ENCODE results near the gene CTAGE9.
A peak's percentile ranks its signal among the peaks of the same experiment; 100 is the strongest.
"Not testable (repeated sequence)": the region's sequence is repeated elsewhere in the genome, so short reads cannot be mapped to it uniquely, and the experiment has no call there.

The CTAGE9 gene

DNA sequence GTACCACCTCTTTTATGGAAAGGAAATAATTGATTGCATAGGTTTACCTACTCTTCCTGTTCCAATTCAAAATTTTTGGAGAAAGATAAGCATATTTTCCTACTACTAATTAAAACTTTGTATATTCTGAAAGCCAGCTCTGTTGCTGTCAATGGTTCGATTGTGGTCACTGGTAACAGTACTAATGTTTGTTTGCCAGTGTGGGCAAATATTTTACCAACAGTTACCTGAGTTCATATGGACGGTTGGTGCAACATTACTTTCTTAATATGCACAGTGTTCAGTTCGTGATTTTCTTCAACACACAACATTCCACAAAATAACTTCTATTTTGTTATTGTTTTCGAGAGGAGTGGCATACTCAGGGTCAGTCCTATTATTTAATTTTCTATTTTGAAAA, 17.1 kb upstream of the CTAGE9 start:
- DNase-seq, result no peak

DNA sequence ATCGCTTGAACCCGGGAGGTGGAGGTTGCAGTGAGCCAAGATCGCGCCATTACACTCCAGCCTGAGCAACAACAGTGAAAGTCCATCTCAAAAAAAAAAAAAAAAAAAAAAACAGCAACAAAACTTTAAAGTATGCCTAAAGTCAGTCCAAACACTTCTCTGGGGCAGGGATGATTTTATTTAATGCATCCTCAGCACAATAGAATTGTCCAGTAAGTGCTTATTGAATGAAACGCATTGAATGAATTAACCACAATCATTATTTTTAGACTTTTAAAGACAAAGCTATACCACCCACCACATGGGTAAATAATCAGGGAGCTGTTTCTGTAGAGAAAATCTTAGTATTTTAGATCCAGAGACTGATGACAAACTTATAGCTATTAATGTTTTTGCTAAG, 16.6 kb upstream of the CTAGE9 start:
- DNase-seq, result no peak

DNA sequence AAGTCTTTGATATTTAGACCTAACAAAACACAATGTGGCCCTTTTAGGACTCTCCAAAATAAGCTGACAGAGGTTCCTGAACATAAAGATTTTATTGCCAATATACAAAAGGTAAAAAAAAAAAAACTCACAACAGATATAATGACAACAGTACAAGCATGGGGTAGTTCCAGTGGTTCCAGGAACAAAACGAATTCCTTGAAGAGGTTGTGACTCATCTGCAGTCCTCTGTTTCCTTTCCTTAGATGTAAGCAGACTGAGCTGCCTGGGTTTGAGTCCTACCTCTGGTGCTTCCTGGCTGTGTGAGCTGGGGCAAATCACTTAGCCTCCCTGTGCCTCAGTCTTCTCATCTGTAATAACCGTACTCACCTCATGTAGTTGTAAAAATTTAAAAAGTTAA, 13.3 kb upstream of the CTAGE9 start:
- no peak for DNase-seq

DNA sequence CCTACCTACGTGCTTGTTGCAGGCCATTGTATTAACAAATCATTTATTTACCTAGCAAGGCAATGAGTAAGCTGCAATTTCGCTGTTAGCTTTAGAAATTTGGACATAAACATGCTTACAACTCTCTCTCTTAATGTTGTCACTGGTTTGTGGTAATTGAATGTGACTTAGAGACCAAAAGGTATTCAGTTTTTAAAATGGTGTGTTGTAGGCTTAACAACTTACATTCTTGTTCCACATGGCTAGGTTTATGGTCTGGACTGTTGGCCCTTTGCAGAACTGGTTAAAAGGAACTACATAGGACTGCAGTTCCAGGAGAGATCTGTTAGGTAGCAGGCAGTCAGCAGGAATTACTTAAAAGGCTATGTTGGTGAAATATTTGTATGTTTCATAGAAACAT, 10.3 kb upstream of the CTAGE9 start:
- no peak for DNase-seq

DNA sequence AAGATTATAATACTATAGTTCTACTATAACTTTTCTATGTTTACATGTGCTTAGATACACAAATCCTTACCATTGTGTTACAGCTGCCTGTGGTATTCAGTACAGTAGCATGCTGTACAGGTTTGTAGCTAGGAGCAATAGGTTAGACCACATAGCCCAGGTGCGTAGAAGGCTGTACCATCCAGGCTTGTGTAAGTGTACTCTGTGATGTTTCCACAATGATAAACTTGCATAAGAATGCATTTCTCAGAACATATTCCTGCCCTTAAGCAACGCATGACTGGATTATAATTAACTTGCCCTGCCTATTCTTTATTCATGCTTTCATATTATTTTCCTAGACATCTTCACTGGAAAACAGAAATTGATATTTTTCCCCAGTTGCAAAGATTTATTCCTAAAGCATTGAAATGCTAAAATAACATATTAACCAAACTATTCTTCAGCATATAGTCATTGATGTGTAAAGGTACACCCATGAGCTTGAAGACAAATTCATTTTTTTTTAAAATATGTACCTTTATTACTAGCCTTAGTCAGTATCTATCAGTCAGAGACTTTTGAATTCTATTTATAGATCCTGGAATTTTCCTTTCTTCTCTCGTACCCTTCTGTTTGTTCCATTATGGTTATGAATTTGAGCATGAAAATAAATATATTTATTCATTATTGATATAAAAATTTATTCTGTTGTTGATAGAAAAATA, 7.2 kb upstream of the CTAGE9 start:
- no peak for DNase-seq

DNA sequence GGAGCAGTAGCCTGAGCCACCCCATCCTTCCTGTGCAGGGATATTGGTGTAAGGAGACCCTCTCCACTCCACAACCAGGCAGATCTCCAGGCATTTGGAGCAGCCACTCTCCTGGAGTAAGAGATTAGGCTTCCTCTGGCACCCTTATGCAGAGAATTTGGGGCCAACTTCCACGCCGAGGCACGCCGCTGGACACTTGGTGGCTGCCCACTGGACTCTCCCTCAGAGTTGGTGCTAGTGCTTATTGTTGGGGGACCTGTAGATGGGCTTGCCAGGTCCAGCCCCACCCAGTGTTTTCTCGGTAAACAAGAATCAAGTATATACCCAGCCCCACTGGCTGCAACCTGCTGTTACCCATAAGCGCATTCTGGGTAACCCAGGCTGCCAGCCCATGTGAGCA, 4.8 kb upstream of the CTAGE9 start:
- not testable (repeated sequence) for DNase-seq

DNA sequence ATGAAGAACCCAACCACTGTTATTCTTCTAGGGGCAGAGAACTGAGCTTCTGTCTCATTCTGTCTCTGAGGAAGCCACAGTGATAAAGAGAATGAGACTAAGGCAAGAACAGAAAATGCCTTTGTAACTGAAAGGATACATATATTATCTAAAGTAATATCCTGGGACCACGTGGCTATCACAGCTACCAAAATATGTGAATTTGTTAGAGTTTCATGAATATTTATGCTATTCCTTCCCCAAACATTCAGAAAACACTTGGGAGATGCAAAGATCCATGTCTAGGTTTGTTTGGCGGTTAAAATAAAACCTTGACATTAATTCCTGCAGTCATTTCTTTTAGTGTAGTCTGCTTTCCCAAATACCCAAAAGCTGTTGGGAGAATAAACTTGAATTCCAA, 6.9 kb downstream of the CTAGE9 start:
- not testable (repeated sequence) for DNase-seq

DNA sequence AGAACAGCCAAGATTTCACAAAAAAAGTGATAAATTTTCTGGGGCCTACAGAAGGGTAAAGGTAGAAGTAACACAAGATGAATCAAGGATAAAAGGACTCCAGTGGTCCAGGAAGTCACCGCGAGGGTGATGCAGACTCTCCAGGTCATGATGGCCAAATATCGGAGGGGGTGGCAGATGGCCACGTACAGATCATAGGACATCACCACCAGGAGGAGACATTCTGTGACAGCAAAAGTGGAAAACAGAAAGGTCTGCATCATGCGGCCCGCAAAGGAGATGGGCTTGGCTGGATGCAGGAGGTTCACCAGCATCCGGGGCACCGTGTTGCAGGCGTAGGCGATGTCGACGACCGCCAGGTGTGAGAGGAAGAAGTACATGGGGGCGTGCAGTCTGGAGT, 10.0 kb downstream of the CTAGE9 start:
- not testable (repeated sequence) for DNase-seq

DNA sequence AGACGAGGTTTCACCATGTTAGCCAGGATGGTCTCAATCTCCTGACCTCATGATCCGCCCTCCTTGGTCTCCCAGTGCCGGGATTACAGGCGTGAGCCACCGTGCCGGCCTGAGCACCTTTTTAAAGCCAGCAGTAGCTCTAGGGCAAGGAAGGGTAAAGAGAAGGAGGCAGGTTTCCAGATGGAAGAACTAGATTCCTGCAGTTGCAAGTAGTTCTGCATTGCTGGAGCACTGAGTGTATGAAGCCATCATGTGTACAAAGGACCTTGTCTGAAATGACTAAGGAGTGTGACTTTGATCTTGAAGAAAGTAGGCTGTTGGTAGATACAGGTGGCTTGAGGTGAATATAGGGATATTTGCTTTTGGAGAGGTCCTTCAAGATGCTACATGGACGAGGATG, 13.9 kb downstream of the CTAGE9 start:
- DNase-seq, result no peak

DNA sequence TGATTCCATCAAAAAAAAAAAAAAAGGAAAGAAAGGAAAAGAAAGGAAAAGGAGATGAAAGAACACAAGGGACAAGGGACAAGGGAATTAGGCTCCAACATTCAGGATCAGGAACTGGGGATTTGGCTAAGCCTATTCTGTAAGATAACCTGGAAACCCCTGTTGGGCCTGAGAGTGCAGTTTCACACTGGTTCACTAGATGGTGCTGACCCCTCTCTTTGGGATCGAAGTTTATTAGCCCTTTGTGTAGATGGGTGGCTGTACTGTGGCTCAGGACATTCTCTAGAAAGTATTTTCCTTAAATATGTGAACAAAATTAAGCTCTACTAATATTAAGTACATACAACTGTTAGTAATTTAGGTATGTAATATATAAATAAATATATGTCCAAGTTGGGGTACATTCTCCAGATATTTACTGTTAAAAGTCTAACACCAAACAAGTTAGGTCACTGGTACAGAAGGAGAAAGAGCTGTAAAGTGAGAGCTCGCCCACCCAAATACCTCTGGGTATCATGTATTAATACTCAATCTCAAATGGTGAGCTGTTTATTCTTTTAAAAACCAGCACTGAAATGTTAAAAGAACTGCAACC, 15.9 kb downstream of the CTAGE9 start:
- DNase-seq, result peak; percentile 12

DNA sequence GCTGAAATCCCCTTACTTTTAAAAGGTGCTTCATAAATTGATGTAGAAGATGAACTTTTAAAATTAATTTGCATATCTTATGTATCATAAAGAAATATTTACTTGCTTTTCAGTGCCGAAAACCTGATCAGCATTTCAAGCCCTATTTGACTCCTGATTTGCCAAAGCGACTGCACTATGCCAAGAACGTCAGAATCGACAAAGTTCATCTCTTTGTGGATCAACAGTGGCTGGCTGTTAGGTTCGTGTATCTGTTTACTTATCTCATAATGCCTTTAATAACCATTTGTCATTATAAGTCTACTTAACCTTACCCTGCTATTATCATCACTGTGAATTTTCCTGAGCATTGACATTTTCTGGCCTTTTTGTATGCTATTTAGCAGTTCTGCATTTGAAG, 17.4 kb downstream of the CTAGE9 start:
- DNase-seq, result no peak

DNA sequence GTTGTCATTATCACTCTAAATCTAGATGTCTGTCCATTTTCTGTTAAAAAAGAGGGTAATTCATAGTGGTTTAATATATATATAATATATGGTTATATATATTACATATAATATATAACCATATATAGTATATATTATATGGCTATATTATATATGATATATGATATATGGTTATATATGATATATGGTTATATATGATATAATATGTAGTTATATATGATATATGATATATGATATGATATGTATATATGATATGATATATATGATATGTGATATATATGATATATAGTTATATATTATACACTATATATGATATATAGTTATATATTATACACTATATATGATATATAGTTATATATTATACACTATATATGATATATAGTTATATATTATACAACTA, 18.2 kb downstream of the CTAGE9 start:
- no peak for DNase-seq

DNA sequence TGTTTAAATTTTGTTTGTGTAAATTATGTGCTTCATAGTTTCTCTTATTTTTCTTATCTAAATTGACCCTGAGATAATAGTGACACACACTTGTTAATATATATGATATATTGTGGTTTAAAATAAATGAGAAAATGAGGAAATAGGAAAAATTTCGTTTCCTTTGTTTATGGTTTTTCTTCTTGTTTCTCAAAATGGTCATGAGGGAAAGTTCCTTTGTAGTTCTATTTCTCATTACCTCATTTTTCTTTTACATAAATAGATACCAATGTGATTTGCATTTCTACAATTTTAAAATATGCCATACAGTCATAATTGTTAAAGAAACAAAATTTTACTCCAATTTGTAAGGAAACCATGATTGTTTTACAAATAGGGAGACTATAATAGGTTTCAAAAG, 18.8 kb downstream of the CTAGE9 start:
- no peak for DNase-seq

DNA sequence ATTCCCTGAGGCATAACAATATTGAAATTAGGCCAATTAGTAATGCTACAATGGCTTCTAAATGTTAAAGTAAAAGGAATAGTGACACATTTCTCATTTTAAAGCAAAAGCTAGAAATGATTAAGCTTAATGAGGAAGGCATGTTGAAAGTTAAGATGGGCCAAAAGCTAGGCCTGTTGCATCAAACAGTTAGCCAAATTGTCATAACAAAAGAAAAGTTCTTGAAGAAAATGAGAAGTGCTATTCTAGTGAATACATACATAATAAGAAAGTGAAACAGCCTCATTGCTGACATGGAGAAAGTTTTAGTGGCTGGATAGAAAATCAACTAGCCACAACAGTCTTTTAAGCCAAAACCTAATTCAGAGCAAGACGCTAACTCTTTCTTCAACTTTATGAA, 22.5 kb downstream of the CTAGE9 start:
- DNase-seq, result no peak

DNA sequence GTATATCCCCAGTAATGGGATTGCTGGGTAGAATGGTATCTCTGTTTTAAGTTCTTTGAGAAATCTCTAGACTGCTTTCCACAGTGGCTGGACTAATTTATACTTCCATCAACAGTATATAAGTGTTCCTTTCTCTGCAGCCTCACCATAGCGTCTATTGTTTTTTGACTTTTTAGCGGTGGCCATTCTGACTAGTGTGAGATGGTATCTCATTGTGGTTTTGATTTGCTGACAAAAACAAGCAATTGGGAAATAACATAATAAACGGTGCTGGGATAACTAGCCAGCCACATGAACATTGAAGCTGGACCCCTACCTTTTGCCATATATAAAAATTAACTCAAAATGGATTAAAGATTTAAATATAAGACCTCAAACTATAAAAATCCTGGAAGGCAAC, 23.8 kb downstream of the CTAGE9 start:
- no peak for DNase-seq

DNA sequence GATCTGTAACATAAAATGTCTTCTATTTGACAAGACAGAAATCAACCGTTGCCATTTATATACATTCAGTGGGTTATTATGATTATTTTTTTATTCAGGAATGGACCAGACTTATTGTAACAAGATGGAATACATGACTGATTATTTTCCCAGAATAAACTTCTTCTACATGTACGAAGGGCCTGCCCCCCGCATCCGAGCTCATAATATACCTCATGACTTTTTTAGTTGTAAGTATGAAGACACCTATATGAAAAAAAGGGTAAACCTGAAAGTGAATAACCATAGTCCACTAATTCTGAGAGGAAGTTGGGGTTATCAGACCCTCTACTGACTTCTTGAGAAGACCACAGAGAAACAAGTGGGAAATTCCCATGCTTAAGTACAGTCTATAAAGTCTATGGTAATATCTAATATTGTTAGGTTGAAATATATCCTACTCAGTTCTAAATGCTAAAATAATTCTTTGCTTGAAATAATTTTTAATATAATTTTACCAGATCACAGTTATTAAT, 25.5 kb downstream of the CTAGE9 start:
- no peak for DNase-seq

DNA sequence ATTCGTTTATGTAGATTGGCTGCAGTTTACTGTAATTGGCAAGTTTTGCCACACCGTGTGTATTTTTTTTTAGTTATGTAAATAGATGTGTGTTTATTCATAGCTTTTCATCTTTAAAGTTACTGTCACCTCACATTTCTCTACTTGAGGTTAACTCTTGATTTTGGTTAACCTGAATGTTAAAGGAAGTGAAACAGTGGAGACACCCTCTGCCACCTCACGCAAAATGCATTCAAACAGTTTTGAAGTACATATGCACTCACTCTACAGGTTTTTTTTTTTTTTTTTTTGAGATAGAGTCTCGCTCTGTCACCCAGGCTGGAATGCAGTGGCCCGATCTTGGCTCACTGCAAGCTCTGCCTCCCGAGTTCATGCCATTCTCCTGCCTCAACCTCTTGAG, 27.3 kb downstream of the CTAGE9 start:
- DNase-seq, result no peak

DNA sequence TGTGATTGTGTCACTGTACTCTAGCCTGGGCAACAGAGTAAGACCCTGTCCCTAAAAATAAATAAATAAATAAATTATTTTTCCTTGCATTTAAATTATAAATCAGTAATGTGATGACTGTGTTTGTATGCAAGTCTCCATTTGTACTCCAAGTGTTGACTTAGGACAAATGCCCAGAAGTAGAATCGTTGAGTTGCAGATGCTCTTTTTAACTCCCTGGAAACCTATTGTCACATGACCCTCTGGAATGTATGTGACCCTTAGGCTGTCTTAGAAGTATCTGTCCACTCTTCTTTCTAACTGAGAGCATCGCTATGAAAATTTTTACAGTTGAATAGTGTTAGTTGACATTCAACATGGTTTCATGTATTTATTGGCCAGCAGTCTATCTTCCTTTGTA, 28.4 kb downstream of the CTAGE9 start:
- no peak for DNase-seq

DNA sequence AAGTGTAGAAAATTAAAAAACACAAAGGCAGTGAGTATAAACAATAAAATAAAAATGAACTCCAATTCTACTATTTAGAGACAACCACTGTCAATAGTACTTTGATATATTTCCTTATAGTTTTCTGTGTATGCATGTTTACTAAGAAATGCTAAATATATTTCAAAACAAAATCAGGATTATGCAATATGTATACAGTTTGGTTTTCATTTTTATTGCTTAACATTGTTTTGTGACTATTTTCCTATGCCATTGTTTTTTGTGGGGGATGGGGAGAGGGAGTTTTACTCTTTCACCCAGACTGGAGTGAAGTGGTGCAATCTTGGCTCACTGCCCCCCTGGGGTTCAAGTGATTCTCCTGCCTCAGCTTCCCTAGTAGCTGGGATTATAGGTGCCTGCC, 29.2 kb downstream of the CTAGE9 start:
- DNase-seq, result no peak

DNA sequence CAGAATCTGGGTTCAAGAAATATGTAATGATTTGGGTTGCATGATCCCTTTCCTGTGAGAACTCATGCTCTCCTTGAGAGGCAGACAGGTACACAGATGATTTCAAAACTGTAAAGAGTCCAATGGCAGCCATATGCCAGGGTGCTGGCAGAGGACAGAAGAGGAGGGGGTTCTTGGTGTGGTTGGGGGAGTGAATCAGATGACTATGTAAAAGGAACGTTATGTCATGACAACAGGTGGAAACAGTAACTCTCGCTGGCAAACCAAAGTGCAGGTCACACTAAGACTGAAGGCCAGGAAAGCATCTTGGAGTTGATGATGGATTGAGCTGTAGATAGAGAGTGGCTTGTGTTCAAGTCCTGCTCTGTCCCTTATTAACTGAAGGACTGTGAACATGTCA, 29.9 kb downstream of the CTAGE9 start:
- DNase-seq, result no peak

DNA sequence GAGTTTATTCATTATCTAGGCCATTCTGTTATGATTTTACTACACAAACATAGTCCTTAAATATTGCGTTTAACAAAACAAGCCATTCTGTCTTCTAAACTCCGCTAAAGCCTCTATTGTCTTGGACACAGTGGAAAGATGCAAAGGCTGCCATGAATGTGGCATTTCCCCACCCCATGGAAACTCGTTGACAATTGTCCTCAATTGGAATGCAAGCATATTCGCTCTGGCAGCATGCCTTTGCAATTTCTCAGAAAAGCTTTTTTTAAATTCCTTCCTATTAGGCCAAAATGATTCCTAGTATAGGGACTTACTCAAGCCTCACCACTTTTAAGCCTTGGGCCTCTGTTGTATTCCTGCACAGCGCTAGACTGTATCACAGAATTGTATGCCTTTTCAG, 32.4 kb downstream of the CTAGE9 start:
- DNase-seq, result no peak

DNA sequence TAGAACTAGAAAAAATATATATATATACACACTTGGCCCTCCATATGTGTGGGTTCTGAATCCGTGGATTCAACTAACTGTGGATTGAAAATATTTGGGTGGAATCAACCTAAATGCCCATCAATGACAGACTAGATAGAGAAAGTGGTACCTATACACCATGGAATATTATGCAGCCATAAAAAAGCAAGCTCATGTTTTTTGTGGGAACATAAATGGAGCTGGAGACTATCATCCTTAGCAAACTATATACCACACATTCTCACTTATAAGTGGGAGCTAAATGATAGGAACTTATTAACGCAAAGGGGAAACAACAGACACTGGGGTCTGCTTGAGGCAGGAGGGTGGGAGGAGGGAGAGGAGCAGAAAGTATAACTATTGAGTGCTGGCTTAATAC, 37.6 kb downstream of the CTAGE9 start:
- no peak for DNase-seq

DNA sequence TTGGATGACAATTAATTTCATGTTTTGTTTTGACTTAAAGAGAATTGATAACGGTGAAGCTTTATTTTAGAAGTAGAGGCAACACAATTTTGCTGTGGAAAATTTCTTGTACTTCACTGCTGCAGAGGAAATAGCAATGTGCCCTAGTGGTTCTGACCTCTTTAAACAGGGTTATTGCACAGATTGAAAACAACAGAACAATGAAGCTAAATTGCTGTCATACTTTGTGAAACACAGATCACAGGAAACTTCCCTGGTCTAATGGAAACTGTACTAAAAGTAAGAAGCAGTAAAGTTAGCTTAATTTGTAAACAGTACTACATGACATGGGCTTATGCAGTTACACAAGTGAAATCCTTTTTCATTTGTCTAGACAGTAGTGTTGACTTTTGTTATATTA, 40.9 kb downstream of the CTAGE9 start:
- DNase-seq, result no peak

DNA sequence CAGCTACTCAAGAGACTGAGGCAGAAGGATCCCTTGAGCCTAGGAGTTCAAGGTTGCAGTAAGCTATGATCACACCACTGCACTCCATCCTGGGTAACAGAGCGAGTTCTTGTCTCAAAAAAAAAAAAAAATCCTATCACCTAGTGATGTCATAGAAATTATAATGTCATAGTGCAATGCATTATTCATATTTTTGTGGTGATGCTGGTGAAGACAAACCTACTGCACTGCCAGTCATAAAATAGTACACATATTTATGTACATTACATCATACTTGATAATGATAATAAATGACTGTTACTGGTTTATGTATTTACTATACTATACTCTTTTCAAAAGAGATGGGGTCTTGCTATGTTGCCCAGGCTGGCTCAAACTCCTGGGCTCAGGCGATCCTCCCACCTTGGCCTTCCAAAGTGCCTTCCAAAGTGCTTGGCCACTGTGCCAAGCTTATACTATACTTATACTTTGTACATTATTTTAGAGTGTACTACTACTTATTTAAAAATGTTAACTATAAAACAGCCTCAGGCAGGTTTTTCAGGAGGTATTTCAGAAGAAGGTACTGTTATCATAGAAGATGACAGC, 47.1 kb downstream of the CTAGE9 start:
- no peak for DNase-seq

DNA sequence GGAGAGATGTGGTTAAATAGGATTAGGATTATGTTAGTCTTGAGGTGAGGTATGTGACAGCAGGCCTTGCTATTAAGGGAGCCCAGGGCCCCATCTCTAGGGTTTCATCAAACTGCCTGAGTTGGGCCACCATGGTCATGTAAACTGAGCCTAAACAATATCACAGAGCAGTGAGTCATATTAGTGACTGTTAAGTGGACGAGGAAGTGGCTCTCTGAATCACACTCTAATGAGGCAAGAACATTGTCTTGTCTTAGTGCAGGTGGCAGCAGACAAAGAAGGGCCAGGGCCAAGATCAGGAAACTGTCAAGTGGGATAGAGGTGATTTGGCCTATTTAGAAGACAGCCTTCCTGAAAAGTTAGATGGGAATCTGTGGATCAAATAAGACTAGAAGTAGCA, 50.6 kb downstream of the CTAGE9 start:
- DNase-seq, result no peak

Data from COR-L47 (cell line).